HG03280 (cell line): ENCODE measurements around the gene KCNH2.

Experiments
- ATAC-seq: cut with Tn5 transposase; IDR thresholded peaks from one replicate; pipeline ENCODE4 v1.9.1; 2021; ENCODE audit warnings: mild to moderate bottlenecking, moderate library complexity; ENCODE audit not compliant: unreplicated experiment

KCNH2 gene

GRCh38 chr7:150975536-150976319 lies 2.4 kb downstream of the KCNH2 start:
- no peak for ATAC-seq

- peak; percentile 74 for ATAC-seq
Measured at GRCh38 chr7:150974468-150975391, 3.4 kb downstream of the KCNH2 start.

DNA sequence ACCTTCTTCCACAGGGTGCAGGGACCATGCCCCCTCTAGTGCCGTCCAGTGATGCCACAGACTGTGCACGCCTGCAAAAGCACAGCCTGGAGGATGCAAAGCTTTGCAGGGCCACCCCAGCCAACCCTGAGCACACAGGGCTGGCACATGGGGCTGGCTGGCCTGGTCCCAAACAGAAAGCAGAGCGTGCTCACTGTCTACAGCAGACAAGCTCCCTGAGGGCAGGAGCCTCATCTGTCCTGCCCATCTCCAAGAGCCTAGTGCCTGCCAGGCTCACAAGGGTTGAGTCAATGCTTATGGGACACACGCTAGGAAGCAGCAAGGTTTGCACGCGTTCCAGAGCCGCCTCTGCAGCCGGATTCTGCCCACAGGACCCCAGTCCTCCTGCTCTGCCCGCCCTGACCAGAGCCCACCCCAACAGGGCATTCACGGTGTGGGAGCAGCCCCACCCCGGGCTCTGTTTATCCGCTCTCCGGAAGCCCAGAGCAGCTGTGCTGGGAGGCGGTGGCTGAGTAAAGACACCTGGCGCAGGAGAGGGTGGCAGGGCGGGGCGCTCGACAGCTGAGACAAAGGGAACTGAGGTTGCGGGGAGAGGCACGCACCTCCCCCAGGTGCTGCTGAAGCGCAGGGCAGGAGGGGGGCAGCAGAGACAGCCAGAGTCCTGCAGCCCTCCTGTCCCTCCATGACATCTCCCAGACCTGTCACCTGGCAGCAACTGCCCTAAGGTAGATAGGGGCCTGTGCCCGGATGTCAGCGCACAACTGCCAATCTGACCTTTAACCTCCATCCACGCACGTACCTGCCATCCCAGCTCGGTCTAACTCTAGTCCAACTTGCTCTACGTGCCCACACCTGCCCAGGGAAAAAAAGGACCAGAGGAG lies 4.3 kb downstream of the KCNH2 start:
- ATAC-seq = no peak

- ATAC-seq = no peak
Measured at GRCh38 chr7:150972741-150973140, 5.4 kb downstream of the KCNH2 start.

DNA sequence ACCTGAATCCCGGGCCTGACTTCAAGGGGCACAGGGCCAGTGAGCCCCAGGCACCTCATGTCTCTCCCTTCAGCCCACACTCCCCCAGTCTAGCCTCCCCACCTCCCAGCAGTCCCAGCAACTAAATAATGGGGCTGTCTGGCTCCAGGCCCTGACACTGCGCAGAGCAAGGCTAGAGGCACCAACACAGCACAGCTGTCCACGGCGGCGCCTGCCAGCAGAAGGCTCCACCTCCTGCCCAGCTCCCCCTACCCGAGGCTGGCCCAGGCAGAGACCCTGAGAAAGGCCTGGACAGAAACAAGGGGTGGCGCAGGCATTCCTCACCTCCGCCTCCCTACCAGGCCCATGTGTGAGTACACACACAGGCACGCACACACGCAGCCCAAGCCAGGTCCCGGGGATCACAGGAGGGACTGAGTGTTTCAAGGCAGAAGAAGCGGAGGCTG lies 6.1 kb downstream of the KCNH2 start:
- no peak for ATAC-seq

DNA sequence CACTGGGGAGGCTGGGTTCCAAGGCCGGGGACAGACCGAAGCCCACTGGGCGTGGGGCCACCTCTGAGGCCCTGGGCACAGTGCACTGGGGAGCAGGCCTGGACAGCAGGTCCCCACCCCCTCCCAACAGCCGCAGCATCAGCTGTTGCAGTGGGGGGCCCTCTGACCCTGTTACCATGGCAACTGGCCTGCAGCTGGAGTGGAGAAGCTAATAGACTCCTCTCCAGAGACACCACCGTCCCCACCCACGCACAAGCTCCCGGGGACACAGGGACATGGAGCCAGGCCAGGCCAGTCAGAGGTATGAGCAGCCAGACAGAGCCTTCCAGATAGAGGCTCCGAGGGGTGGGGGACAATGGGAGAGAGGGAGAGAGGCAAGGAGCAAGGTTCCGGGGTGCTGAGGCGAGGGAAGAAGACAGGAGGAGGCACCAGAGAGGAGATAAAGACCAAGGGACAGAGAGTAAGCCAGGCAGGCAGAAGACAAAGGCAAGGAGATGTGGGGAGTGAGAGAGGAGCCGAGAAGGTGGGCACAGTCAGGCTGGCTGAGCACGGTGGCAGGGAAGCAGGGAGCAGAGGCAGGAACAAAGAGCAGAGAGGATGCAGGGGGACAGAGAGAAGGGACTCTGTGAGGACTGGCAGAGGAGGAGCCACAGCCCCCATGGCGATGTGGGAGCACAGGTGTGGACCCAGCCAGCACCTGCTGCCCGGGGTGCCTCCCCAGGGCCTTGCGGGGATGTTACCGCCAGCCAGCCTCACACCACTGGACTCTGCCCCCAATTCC lies 6.7 kb downstream of the KCNH2 start:
- ATAC-seq = no peak

GRCh38 chr7:150970424-150970823 lies 7.7 kb downstream of the KCNH2 start:
- no peak for ATAC-seq

- no peak for ATAC-seq
Measured at GRCh38 chr7:150969475-150969874, 8.6 kb downstream of the KCNH2 start.

DNA sequence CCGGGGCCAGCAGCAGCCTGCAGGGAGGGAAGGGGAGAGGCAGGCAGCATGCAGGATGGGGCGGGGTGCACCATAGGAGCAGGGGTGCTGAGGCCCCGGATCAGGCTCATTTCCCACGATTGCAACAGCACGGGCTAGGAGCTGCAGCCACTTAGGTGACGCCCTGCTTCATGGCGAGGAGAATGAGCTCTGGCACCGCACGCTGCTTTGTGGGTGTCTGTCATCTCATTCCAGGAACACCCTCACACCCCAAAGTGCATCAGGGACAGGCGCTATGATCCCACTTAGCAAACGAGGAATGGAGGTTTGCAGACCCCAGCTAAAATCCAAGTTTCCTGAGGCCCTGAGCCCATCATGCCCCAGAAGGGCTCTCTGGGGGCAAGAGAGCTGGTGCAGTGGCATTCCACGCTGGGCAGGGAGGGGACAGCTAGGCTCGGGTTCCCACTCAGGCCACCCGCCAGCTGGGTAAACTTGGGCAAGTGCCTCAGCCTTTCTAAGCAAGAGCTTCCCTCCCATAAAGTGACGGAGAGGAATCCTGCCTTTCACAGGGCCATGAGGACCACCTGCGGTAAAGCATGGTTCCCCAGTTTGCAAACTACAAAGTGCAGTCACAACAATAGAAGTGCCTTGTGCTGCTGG lies 9.3 kb downstream of the KCNH2 start:
- no peak for ATAC-seq

- no peak for ATAC-seq
Measured at GRCh38 chr7:150968056-150968733, 9.9 kb downstream of the KCNH2 start.

DNA sequence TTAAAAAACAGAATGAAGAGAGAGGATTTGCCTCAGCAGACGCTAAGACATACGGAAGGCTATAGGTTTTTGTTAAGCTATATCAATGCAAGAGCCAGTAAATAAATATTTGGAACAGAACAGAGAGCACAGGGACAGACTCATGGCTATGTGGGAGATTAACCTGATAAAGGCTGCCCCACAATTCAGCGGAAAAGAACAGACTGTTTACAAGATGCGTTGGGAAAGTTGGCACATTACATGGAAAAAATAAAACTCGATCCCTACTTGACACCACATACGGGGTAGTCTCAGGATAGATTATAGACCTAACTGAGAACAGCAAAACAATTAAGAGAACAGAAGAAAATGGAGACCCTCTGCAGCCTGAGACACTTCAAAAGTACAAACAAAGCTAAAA lies 10.8 kb downstream of the KCNH2 start:
- ATAC-seq = no peak

DNA sequence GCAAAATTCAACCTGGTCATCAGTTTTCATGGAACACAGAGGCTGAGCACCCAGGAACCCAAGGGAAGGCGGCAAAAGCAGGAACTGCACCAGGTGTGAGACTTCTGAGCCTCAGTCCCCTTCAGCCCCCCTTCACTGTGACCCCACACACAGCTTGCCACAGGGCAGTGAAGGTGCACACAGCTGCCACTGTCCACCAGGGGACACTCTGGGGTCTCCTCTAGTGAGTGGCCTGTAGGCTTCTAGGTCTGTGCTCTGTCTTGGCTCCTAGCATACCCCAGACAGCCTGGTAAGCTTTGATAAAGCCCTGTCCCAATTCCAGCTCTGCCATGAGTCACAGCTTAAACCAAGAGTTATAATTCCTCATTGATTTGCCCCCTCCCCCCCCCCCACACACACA lies 12.1 kb downstream of the KCNH2 start:
- ATAC-seq = no peak

- no peak for ATAC-seq
Measured at GRCh38 chr7:150965273-150965830, 12.8 kb downstream of the KCNH2 start.

GRCh38 chr7:150964593-150965111 lies 13.5 kb downstream of the KCNH2 start:
- ATAC-seq = no peak

DNA sequence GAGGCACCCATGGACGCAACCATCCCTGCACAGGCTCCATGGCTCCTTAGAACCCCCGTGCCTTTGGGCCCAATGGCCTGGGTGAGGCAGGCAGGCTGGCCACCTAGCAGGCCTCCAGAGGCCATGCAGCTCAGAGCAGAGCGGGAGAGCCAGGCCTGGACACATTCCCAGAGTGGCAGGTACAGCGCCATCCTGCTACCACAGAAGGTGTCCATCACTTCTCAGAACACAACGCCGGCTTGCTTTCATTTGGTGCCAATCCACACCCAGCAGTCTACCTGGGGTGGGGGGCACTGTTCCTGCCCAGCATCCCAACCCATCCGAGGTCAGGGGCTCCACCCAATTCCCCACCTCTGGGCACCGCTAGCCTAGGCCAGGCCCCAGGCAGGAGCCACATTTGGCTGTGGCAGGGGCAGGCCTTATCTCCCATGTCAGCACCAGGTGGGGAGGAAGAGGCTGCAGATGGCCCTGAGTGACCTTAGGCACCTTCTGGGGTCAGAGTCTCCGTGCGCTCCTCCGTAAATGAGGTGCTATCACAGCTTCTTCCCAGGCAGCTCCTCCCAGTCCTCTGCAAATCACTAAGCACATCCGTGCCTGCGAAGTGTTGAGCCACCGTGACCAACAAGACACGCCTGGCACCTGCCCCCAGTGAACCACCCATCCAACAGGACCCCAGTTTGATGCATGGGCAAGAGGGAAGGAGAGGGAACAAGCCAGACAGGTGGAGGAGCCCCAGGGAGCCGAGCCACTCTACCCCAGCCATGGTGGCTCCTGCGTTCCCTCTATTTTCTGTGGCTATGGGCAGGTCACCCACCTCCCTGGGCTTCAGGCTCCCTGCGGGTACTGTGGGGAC lies 14.2 kb downstream of the KCNH2 start:
- no peak for ATAC-seq

GRCh38 chr7:150962553-150963399 lies 15.3 kb downstream of the KCNH2 start:
- ATAC-seq = no peak

- ATAC-seq = no peak
Measured at GRCh38 chr7:150962290-150962552, 15.9 kb downstream of the KCNH2 start.
